ENCODE data around the gene BTBD19.

GRCh38 chr1:44792736-44793502 lies 15.4 kb upstream of the BTBD19 start:
- no peak for TF ChIP-seq CTCF (conservative IDR thresholded peaks at IDR 0.05; ENCODE audit: low read length)
- no peak for TF ChIP-seq EZH2phosphoT487 (IDR thresholded peaks at IDR 0.05; ENCODE audit: borderline replicate concordance, low read depth, low read length)
